GM23248 (cell line): ENCODE data around the gene MORC3. TPM values are rescaled to one million over a fixed set of nuclear protein-coding genes. Genes with fewer than 3 reads are reported as not detected.

ENCODE experiments used
- DNase-seq: peaks from one replicate; pipeline ENCODE4 v3.0.0-alpha.2; 2015
- H2AFZ ChIP-seq: fragments of 200-600 bp; sonication (generic); 2 replicates; pipeline ENCODE4 v1.6.1; 2016; ENCODE audit warnings: antibody characterized with exemption
- H3F3A ChIP-seq: fragments of 200-600 bp; sonication (generic); 2 replicates; pipeline ENCODE4 v1.6.1; 2016; ENCODE audit warnings: mild to moderate bottlenecking, antibody characterized with exemption, mixed run types; ENCODE audit not compliant: insufficient read depth
- H3K27ac ChIP-seq: fragments of 200-600 bp; sonication (generic); 2 replicates; pipeline ENCODE4 v1.5.1; 2016; ENCODE audit warnings: mild to moderate bottlenecking
- H3K27me3 ChIP-seq: fragments of 200-600 bp; sonication (generic); replicated peaks from 2 replicates; pipeline ENCODE4 v1.6.1; 2016; ENCODE audit warnings: mild to moderate bottlenecking; ENCODE audit not compliant: insufficient read depth
- H3K36me3 ChIP-seq: fragments of 200-600 bp; sonication (generic); 2 replicates; pipeline ENCODE4 v1.6.1; 2016; ENCODE audit warnings: low read depth, mild to moderate bottlenecking
- H3K4me1 ChIP-seq: fragments of 200-600 bp; sonication (generic); 2 replicates; pipeline ENCODE4 v1.6.1; 2016; ENCODE audit warnings: mild to moderate bottlenecking; ENCODE audit not compliant: insufficient read depth
- H3K4me2 ChIP-seq: fragments of 200-600 bp; sonication (generic); one replicate; pipeline ENCODE4 v1.6.1; 2016; ENCODE audit warnings: mild to moderate bottlenecking; ENCODE audit not compliant: unreplicated experiment
- H3K4me3 ChIP-seq: fragments of 200-600 bp; sonication (generic); 2 replicates; pipeline ENCODE4 v1.5.1; 2016; ENCODE audit warnings: mild to moderate bottlenecking
- H3K79me2 ChIP-seq: fragments of 200-600 bp; sonication (generic); 2 replicates; pipeline ENCODE4 v1.6.1; 2016; ENCODE audit warnings: mild to moderate bottlenecking; ENCODE audit not compliant: insufficient read depth
- H3K9ac ChIP-seq: fragments of 200-600 bp; sonication (generic); 2 replicates; pipeline ENCODE4 v1.6.1; 2016; ENCODE audit warnings: mild to moderate bottlenecking
- H3K9me2 ChIP-seq: fragments of 200-600 bp; sonication (generic); 2 replicates; pipeline ENCODE4 v1.6.1; 2016; ENCODE audit warnings: mixed run types, mild to moderate bottlenecking, moderate library complexity; ENCODE audit not compliant: insufficient read depth
- H3K9me3 ChIP-seq: fragments of 200-600 bp; sonication (generic); one replicate; pipeline ENCODE4 v1.6.1; 2017; ENCODE audit warnings: low read depth
- H4K20me1 ChIP-seq: fragments of 200-600 bp; sonication (generic); 2 replicates; pipeline ENCODE4 v1.6.0; 2016; ENCODE audit not compliant: insufficient read depth
- EZH2 ChIP-seq: fragments of 200-600 bp; sonication (generic); IDR thresholded peaks from 2 replicates; pipeline ENCODE4 v1.6.1; 2018; ENCODE audit warnings: antibody characterized with exemption, mild to moderate bottlenecking; ENCODE audit not compliant: insufficient read depth, poor library complexity, severe bottlenecking
- EZH2phosphoT487 ChIP-seq: fragments of 200-600 bp; sonication (generic); IDR thresholded peaks from 2 replicates; pipeline ENCODE4 v1.6.1; 2018; ENCODE audit warnings: antibody characterized with exemption, moderate library complexity, mild to moderate bottlenecking, low read depth; ENCODE audit not compliant: insufficient read depth
- WGBS, 2 experiments: methylation state at CpG; one replicate each; pipeline ENCODE4 v1.1.6; 2015 to 2017; ENCODE audit warnings: low lambda C conversion rate in 2 of 2, low coverage in 1 of 2; ENCODE audit errors: missing lambda C conversion rate in 2 of 2; 5-methylcytosine and 5-hydroxymethylcytosine counted together
- in situ Hi-C: fragments of 300-500 bp; cut with MboI; formaldehyde crosslinking; loops from 2 replicates; pipeline ENCODE4 v1.15.0; 2020
- polyA plus RNA-seq: library from polyadenylated mRNA; unstranded; fragments of >200 nt; fragmentation: Nextera tagmentation; extraction: Ambion mirVana; gene quantifications from 2 replicates; pipeline ENCODE4 v1.2.1, GENCODE V29; 2016
- total RNA-seq: library from RNA; depleted of rRNA; stranded (reverse); fragments of >200 nt; shearing (Covaris generic); gene quantifications from 2 replicates; pipeline ENCODE4 v1.2.3, GENCODE V29; 2014

MORC3 gene
- total and polyA plus RNA-seq, 2 experiments from 2014 or later = 17.4 to 35.1 TPM

DNA sequence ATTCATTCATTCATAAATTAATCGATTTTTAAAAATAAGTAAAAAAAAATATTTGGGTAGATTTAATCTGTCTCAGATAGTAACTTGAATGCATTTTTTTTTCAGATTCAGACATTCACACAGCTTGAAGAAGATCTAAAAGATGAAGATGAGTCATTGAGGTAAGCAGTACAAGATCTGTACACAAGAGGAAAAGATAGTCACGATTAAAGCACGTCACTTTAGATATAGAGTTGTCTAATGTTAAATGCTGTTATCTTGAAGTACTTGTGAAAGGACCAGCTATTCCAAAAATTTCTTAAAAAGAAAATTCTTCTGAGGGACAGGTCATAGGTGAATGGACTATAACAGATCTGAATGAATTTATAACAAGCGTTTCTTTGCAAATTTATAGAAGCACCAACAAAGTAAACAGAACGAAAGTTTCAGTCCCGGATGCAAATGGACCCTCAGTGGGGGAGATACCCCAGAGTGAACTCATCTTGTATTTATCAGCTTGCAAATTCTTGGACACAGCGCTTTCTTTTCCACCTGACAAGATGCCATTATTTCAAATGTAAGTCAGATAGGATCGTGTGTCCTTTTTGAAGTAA is 31.2 kb upstream of the MORC3 start:
- H3K27ac ChIP-seq = peak overlapping the region; percentile 39; the same call in 1 of the 2 replicates
- no peak for DNase-seq
- H3K4me2 ChIP-seq = peak overlapping the region; percentile 4
- no peak for TF ChIP-seq EZH2phosphoT487
- no peak for TF ChIP-seq EZH2
- H3K36me3 ChIP-seq = no peaks in the 10 kb centered on the region
- in situ Hi-C loops = no loop called here
- no peaks in the 10 kb centered on the region for H3K9me2 ChIP-seq
- H3K4me3 ChIP-seq = no peak overlapping the region
- peaks cover 14% of the 10 kb centered on the region for H3F3A ChIP-seq
- H3K4me1 ChIP-seq = peaks cover 3% of the 10 kb centered on the region; the same call in 1 of the 2 replicates
- no peaks in the 10 kb centered on the region for H3K9me3 ChIP-seq
- WGBS, 2 experiments = 71 to 75% methylated on average over 8 of the region's 8 CpGs
- H2AFZ ChIP-seq = no peak overlapping the region
- no peaks in the 10 kb centered on the region for H4K20me1 ChIP-seq
- no peaks in the 10 kb centered on the region for H3K27me3 ChIP-seq
- H3K9ac ChIP-seq = no peak overlapping the region
- no peaks in the 10 kb centered on the region for H3K79me2 ChIP-seq

DNA sequence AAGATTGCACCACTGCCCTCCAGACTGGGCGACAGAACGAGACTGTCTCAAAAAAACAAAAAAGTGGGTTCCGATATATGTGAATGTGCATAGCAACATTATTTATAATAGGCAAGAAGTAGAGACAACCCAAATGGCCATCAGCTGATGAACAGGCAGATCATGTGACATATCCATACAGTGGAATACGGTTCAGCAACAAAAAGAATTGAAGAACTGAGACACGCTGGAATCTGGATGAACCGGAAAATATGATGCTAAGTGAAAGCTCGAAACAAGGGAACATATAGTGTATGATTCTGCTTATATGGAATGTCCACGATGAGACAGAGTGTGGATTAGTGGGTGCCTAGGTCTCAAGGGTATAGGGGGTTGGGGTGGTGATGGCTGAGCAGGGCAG is 28.5 kb upstream of the MORC3 start:
- in situ Hi-C loops = no loop called here
- H3K79me2 ChIP-seq = no peaks in the 10 kb centered on the region
- no peak overlapping the region for H3K4me2 ChIP-seq
- H3K4me1 ChIP-seq = peaks cover 3% of the 10 kb centered on the region; the same call in 1 of the 2 replicates
- no peak for TF ChIP-seq EZH2phosphoT487
- no peak overlapping the region for H3K27ac ChIP-seq
- H3K36me3 ChIP-seq = no peaks in the 10 kb centered on the region
- 90 to 92% methylated on average over 8 of the region's 8 CpGs for WGBS, 2 experiments
- no peak overlapping the region for H3K9ac ChIP-seq
- H3F3A ChIP-seq = peaks cover 14% of the 10 kb centered on the region
- H3K4me3 ChIP-seq = no peak overlapping the region
- H4K20me1 ChIP-seq = no peaks in the 10 kb centered on the region
- no peak overlapping the region for H2AFZ ChIP-seq
- DNase-seq = no peak
- no peaks in the 10 kb centered on the region for H3K27me3 ChIP-seq
- H3K9me3 ChIP-seq = no peaks in the 10 kb centered on the region
- no peaks in the 10 kb centered on the region for H3K9me2 ChIP-seq

GRCh38 chr21:36297406-36297937 is 22.5 kb upstream of the MORC3 start:
- 98 to 99% methylated on average over 4 of the region's 4 CpGs for WGBS, 2 experiments
- peak overlapping the region; percentile 94 for H2AFZ ChIP-seq
- H3K4me2 ChIP-seq = peak overlapping the region; percentile 67
- no peaks in the 10 kb centered on the region for H3K36me3 ChIP-seq
- no peak for TF ChIP-seq EZH2phosphoT487
- TF ChIP-seq EZH2 = no peak
- H3K4me3 ChIP-seq = peak overlapping the region; percentile 67
- no peaks in the 10 kb centered on the region for H3K4me1 ChIP-seq
- in situ Hi-C loops = no loop called here
- H3K9ac ChIP-seq = peak overlapping the region; percentile 61
- H3K79me2 ChIP-seq = no peaks in the 10 kb centered on the region
- H3K9me2 ChIP-seq = no peaks in the 10 kb centered on the region
- H3F3A ChIP-seq = no peaks in the 10 kb centered on the region
- no peaks in the 10 kb centered on the region for H3K9me3 ChIP-seq
- H3K27ac ChIP-seq = peak overlapping the region; percentile 36
- no peak for DNase-seq
- no peaks in the 10 kb centered on the region for H4K20me1 ChIP-seq
- H3K27me3 ChIP-seq = no peaks in the 10 kb centered on the region

DNA sequence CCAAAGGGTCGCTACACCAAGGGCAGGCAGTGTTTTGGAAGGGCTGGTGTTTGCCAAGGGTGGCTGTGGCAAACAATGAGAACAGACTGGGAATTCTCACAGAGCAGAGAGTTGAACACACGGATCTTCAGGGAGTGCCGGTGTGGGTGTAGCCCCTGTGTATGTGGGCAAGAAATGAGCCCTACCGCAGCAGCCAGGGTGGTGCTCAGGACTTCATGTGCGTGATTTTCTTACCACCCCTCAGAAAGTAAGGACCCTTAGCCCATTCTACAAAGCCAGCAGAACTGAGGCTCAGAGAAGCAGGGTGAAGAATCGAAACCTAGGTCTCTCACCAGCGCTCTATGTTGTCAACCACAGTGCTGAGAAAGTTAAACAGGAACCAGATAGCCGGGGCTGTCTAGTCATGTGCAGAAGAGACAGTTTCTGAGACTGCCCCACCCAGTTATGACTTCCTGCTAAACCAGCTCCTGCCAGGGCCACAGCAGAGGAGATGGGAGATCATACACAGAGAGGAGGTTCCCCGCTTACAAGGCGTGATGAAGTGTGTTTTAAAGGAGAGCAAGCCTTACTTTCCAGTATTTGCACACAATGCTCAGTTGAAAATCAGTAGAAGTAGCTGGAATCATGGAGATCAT is 21.9 kb upstream of the MORC3 start:
- peak overlapping the region; percentile 67 for H3K4me2 ChIP-seq

More for the DNA sequence above, 21.9 kb upstream of the MORC3 start:
- H3K79me2 ChIP-seq = no peaks in the 10 kb centered on the region
- H3K9me2 ChIP-seq = no peaks in the 10 kb centered on the region
- peak overlapping the region; percentile 61 for H3K9ac ChIP-seq
- peak overlapping the region; percentile 94 for H2AFZ ChIP-seq
- H3K4me3 ChIP-seq = peak overlapping the region; percentile 67
- in situ Hi-C loops = no loop called here
- H3K27me3 ChIP-seq = no peaks in the 10 kb centered on the region
- H3K36me3 ChIP-seq = no peaks in the 10 kb centered on the region
- no peaks in the 10 kb centered on the region for H4K20me1 ChIP-seq
- 15 to 16% methylated on average over 10 of the region's 10 CpGs for WGBS, 2 experiments
- no peaks in the 10 kb centered on the region for H3K4me1 ChIP-seq
- TF ChIP-seq EZH2 (no peak), EZH2phosphoT487 (no peak)
- DNase-seq = peak; percentile 82
- no peaks in the 10 kb centered on the region for H3F3A ChIP-seq
- H3K27ac ChIP-seq = peak overlapping the region; percentile 36
- no peaks in the 10 kb centered on the region for H3K9me3 ChIP-seq
